A549 treated with AZD9567 at 1 μM for 4 hours (cell line): Measurements from ENCODE around the gene KCNRG. TPM values are rescaled to one million over a fixed set of nuclear protein-coding genes. Genes with fewer than 3 reads are reported as not detected.

Experiments
- total RNA-seq: library from RNA; stranded (reverse); fragments of 200-300 nt; extraction: Qiagen RNA extraction; gene quantifications from 5 replicates; pipeline ENCODE4 v1.2.3, GENCODE V29; 2022; ENCODE audit not compliant: insufficient read depth

KCNRG gene
- total RNA-seq = 0.29 to 0.60 TPM (median 0.55 TPM) in 4 of 5 replicates, not detected in the other

GRCh38 chr13:50015258-50015657, at the start of gene KCNRG:
KCNRG (plus strand) TSS chr13:50015444; CDS start chr13:50015494, 50 bp downstream.

GRCh38 chr13:49996951-49997895, 18.0 kb upstream of the KCNRG start, which contains the start of gene TRIM13:
TRIM13 (plus strand) TSS chr13:49997042; CDS start chr13:50011941, 14,899 bp downstream.

Other genes starting within 250 kb of the KCNRG start
- 24.2 to 33.7 TPM (median 28.9 TPM) in 5 replicates for gene KPNA3, start 222.8 kb upstream of the KCNRG start, total RNA-seq
- 9.2 to 12.9 TPM (median 10.3 TPM) in 5 replicates for gene SPRYD7, start 79.1 kb upstream of the KCNRG start, total RNA-seq
- gene TRIM13, start 18.4 kb upstream of the KCNRG start, total RNA-seq = 14.7 to 19.2 TPM (median 15.1 TPM) in 5 replicates